ENCODE results near the gene ACACB. TPM values are rescaled to one million over a fixed set of nuclear protein-coding genes. Genes with fewer than 3 reads are reported as not detected.

Gene ACACB
- total RNA-seq, 1 donor from 2014 or later: 4.4 TPM

DNA sequence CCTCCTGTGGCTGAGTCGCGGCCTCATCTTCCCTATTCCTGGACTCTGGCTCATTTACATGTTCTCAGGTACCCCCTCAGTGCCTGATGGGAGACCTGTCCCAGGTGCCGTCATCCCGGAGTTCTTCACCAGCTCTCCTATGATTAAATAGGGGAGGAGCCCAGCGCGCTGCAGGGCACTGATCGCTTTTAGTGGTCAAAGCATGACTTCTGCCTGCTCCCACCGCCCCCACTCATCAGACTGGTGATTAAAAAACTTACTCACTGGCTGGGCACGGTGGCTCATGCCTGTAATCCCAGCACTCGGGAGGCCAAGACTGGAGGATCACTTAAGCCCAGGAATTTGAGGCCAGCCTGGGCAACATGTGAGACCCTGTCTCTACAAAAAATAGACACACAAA lies 106.8 kb downstream of the ACACB start:
- Mint-ChIP-seq H3K9me3 (ENCODE audit: unreplicated experiment) (no peaks in the 10 kb centered on the region), H3K27ac (ENCODE audit: unreplicated experiment) (no peak overlapping the region)

GRCh38 chr12:109223868-109224267 lies 107.5 kb downstream of the ACACB start:
- no peak for DNase-seq (ENCODE audit: extremely low spot score, unreplicated experiment)
- TF ChIP-seq, protein P1, sequence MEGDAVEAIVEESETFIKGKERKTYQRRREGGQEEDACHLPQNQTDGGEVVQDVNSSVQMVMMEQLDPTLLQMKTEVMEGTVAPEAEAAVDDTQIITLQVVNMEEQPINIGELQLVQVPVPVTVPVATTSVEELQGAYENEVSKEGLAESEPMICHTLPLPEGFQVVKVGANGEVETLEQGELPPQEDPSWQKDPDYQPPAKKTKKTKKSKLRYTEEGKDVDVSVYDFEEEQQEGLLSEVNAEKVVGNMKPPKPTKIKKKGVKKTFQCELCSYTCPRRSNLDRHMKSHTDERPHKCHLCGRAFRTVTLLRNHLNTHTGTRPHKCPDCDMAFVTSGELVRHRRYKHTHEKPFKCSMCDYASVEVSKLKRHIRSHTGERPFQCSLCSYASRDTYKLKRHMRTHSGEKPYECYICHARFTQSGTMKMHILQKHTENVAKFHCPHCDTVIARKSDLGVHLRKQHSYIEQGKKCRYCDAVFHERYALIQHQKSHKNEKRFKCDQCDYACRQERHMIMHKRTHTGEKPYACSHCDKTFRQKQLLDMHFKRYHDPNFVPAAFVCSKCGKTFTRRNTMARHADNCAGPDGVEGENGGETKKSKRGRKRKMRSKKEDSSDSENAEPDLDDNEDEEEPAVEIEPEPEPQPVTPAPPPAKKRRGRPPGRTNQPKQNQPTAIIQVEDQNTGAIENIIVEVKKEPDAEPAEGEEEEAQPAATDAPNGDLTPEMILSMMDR (IDR thresholded peaks at IDR 0.05): no peak
- Mint-ChIP-seq H3K9me3 (ENCODE audit: unreplicated experiment) (no peaks in the 10 kb centered on the region), H3K4me1 (ENCODE audit: unreplicated experiment) (peaks cover 1% of the 10 kb centered on the region), H3K27ac (ENCODE audit: unreplicated experiment) (no peak overlapping the region), H3K27me3 (ENCODE audit: unreplicated experiment) (no peaks in the 10 kb centered on the region), H3K4me3 (ENCODE audit: unreplicated experiment) (no peak overlapping the region), H3K36me3 (ENCODE audit: unreplicated experiment) (no peaks in the 10 kb centered on the region)

More for the DNA sequence above, 106.8 kb downstream of the ACACB start:
- Mint-ChIP-seq H3K36me3 (ENCODE audit: unreplicated experiment) (no peaks in the 10 kb centered on the region), H3K4me3 (ENCODE audit: unreplicated experiment) (no peak overlapping the region), H3K4me1 (ENCODE audit: unreplicated experiment) (peaks cover 1% of the 10 kb centered on the region), H3K27me3 (ENCODE audit: unreplicated experiment) (no peaks in the 10 kb centered on the region)
- TF ChIP-seq, protein P1 (IDR thresholded peaks at IDR 0.05): no peak
- no peak for DNase-seq (ENCODE audit: extremely low spot score, unreplicated experiment)

DNA sequence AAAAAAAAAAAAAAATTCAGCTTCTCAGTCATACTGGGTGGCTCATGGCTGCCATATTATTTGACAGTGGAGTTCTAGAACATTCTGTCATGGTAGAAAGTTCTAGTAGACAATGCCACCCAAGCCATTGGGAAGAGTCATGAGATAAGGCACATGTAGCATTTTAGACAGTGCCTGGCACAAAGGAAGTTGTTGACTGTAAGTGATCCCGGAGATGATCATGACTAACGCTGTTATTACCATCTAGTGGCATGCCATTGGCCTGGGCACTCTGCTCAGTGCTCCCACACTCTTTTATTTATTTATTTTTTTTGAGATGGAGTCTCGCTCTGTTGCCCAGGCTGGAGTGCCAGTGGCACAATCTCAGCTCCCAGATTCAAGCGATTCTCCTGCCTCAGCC lies 112.3 kb downstream of the ACACB start:
- Mint-ChIP-seq H3K4me1 (ENCODE audit: unreplicated experiment) (no peaks in the 10 kb centered on the region), H3K27me3 (ENCODE audit: unreplicated experiment) (no peaks in the 10 kb centered on the region), H3K4me3 (ENCODE audit: unreplicated experiment) (no peak overlapping the region), H3K36me3 (ENCODE audit: unreplicated experiment) (no peaks in the 10 kb centered on the region), H3K27ac (ENCODE audit: unreplicated experiment) (no peak overlapping the region), H3K9me3 (ENCODE audit: unreplicated experiment) (no peaks in the 10 kb centered on the region)
- TF ChIP-seq, protein P1 (IDR thresholded peaks at IDR 0.05): no peak
- DNase-seq (ENCODE audit: extremely low spot score, unreplicated experiment): no peak

GRCh38 chr12:109230193-109230592 lies 113.8 kb downstream of the ACACB start:
- H3K4me3 Mint-ChIP-seq (ENCODE audit: unreplicated experiment): no peak overlapping the region
- TF ChIP-seq, protein P1 (IDR thresholded peaks at IDR 0.05): no peak
- no peak overlapping the region for H3K27ac Mint-ChIP-seq (ENCODE audit: unreplicated experiment)
- H3K27me3 Mint-ChIP-seq (ENCODE audit: unreplicated experiment): no peaks in the 10 kb centered on the region
- H3K36me3 Mint-ChIP-seq (ENCODE audit: unreplicated experiment): no peaks in the 10 kb centered on the region
- H3K9me3 Mint-ChIP-seq (ENCODE audit: unreplicated experiment): no peaks in the 10 kb centered on the region
- DNase-seq (ENCODE audit: extremely low spot score, unreplicated experiment): no peak
- no peaks in the 10 kb centered on the region for H3K4me1 Mint-ChIP-seq (ENCODE audit: unreplicated experiment)

- TF ChIP-seq, protein P1 (IDR thresholded peaks at IDR 0.05): no peak
- no peak overlapping the region for H3K4me3 Mint-ChIP-seq (ENCODE audit: unreplicated experiment)
- no peaks in the 10 kb centered on the region for H3K9me3 Mint-ChIP-seq (ENCODE audit: unreplicated experiment)
- H3K36me3 Mint-ChIP-seq (ENCODE audit: unreplicated experiment): no peaks in the 10 kb centered on the region
- H3K27ac Mint-ChIP-seq (ENCODE audit: unreplicated experiment): no peak overlapping the region
- H3K27me3 Mint-ChIP-seq (ENCODE audit: unreplicated experiment): no peaks in the 10 kb centered on the region
- no peaks in the 10 kb centered on the region for H3K4me1 Mint-ChIP-seq (ENCODE audit: unreplicated experiment)
- DNase-seq (ENCODE audit: extremely low spot score, unreplicated experiment): no peak
Measured at GRCh38 chr12:109232731-109233130, 116.3 kb downstream of the ACACB start.
